Activated CD4-positive, CD25-positive, alpha-beta regulatory T cell treated with anti-CD3 and anti-CD28 coated beads, Interleukin-2, amount 50 U/mL, for 72 hours (primary cell): ENCODE results near the gene FOXI2.

ENCODE experiments used
- DNase-seq: peaks from one replicate; pipeline ENCODE4 v3.0.0; 2021

Gene FOXI2

GRCh38 chr10:127744956-127745355 lies 8.0 kb downstream of the FOXI2 start:
- DNase-seq, result no peak

GRCh38 chr10:127745861-127746260 lies 8.9 kb downstream of the FOXI2 start:
- DNase-seq, result no peak

GRCh38 chr10:127755753-127756152 lies 18.8 kb downstream of the FOXI2 start:
- no peak for DNase-seq

- no peak for DNase-seq
Measured at GRCh38 chr10:127756264-127756663, 19.3 kb downstream of the FOXI2 start.

GRCh38 chr10:127757033-127757432 lies 20.0 kb downstream of the FOXI2 start:
- DNase-seq, result no peak

- DNase-seq, result no peak
Measured at GRCh38 chr10:127759276-127759675, 22.3 kb downstream of the FOXI2 start.

- DNase-seq, result no peak
Measured at GRCh38 chr10:127762925-127763324, 25.9 kb downstream of the FOXI2 start.

GRCh38 chr10:127774766-127775559 lies 38.0 kb downstream of the FOXI2 start:
- DNase-seq, result no peak

GRCh38 chr10:127776816-127777215 lies 39.8 kb downstream of the FOXI2 start:
- no peak for DNase-seq

GRCh38 chr10:127781412-127781811 lies 44.4 kb downstream of the FOXI2 start:
- no peak for DNase-seq

GRCh38 chr10:127787873-127788272 lies 50.9 kb downstream of the FOXI2 start:
- no peak for DNase-seq

GRCh38 chr10:127790066-127790624 lies 53.2 kb downstream of the FOXI2 start:
- DNase-seq, result no peak
